Stimulated activated CD8-positive, alpha-beta memory T cell treated with anti-CD3 and anti-CD28 coated beads, Interleukin-15, amount 100 ng/mL, for 4 hours (primary cell): Measurements from ENCODE around the gene SLC30A10.
"Not testable (repeated sequence)": the region's sequence is repeated elsewhere in the genome, so short reads cannot be mapped to it uniquely, and the experiment has no call there.

Source experiments
- DNase-seq, 2 donors: peaks; one replicate each; pipeline ENCODE4 v3.0.0-alpha.2; 2020; ENCODE audit warnings: low read depth in 2 of 2

SLC30A10 gene

DNA sequence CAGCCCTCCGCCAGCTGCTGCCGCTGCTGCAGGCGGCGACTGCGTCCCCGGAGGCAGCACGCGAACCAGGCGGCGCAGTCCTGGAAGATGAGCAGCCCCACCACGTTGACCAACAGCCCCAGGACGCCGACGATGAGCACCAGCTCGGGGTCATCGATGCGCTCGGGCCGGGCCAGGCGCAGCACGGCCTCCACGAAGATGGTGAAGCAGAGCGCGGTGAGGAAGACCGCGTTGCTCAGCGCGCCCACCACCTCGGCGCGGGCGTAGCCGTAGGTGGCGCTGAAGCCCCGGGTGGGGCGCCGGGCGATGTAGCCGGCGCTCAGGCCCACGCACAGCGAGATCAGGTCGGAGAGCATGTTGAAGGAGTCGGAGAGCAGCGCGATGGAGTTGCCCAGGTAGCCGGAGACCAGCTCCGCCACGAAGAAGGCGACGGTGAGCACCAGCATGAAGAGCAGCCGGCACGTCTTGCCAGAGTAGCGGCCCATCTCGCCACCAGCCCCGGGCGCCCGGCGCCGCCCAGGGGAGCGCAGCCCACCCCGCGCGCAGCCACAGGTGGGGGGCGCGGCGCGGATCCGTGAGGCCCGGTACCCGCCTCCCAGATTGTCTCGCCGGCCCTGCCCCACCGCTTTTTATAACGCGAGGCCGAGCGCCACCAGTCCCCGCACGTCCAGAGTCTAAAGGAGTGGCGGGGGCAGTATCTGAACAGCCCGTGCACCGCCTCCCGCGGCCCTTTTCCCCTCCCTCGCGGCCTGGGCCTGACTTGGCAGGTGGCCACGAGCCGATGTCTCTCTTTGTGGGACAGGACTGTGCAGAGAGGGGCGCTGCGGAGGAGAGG, at the start of gene SLC30A10:
SLC30A10 (minus strand) TSS at position 602 of the 835 bp plus-strand sequence; CDS start at position 485, 117 bp downstream.
- DNase-seq: no peak

DNA sequence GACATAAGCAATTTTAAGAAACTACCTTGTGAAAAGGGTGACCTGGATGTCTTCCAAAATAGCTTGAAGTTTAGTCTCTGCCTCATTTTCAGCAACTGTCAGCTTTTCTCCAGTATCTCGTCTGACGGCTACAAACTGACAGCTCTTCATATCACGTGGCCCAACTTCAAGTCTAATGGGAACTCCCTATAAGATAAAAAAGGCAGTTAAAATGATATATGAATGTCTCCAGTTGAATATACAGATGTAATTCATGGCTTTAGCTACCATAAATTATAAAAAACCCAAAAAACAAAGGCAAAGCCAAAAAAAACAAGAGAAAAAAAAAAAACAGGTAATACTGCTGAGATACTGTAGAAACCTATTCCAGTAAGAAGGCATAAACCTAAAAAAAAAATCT, 44.9 kb upstream of the SLC30A10 start:
- no peak for DNase-seq

DNA sequence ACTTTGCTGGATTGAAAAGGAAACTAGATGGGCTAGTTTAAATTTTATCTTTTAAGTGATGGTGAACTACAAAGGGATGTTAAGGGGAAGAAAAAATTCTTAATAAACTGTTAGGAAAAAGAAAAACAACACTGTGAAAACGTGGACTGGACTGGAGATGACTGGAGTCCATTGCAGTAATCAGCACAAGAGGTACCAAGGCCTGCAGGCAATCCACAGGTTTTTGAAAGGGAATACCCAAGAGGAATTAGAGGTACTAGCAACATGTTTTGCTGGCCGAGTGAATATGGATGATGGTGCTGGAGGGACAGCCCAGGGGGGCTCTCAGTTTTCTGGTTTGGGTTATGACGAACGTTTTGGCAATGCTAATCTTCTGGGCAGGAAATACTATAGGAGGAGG, 39.0 kb upstream of the SLC30A10 start:
- DNase-seq: no peak

DNA sequence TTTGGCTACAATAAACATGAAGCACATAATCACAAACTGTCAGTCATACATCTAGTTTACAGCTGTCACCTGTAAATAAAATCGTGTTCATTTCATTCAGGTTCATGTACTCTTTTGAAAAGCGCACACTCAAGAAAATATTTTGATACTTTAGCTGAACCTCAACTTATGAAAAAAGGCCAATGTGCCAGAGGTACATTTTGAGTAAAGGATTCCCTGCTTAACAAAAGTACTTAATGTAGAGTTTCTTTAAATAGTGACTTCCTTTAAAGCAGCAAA, 37.7 kb upstream of the SLC30A10 start:
- no peak for DNase-seq

DNA sequence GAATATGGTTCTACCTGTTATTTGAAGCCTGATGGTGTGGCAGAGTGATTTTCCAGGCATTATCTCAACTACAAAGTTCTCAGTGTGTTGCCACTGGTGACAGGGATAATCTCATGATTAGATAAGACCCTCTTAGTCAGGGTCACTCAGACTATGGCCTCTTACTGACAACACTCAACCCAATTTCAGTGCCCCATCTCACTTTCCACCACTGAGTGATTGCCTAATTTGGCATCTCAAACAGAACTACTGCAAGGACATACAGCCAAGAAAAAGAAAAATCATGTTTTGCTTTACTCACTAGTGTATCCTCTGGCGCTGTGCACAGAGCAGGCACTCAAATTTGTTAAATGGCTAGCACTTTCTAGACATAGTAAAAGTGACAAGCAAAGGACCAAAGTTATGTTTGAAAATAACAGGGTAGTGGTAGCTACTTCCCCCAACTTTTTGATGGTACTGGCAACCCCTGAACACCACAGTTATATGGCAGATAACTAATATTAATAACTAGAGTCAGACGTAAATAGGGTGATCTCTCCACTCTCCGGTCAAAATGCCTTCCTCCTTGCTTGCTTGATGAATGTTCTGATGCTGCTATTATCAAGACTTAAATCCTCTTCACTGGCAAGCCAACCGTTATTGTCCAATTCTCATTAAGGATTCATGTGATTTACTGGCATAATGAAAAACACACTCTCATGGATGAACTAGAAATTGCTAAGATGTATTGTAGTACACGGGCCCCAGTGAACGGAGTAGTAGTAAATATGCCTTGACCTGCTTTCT, 37.1 kb upstream of the SLC30A10 start:
- no peak for DNase-seq

DNA sequence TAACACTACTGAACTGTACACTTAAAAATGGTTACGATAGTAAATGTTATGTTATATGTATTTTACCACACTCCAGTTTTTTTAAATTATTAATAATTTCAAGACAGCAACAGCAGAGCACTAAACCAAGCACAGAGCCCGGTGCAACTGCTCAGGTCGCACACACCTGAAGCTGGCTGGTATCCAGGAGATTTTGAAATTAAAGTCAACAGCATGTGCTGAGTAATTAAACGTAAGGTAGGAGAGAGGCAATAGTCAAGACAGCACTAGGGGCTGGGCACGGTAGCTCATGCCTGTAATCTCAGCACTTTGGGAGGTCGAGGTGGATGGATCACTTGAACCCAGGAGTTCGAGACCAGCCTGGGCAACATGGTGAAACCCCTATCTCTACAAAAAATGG, 35.1 kb upstream of the SLC30A10 start:
- no peak for DNase-seq

DNA sequence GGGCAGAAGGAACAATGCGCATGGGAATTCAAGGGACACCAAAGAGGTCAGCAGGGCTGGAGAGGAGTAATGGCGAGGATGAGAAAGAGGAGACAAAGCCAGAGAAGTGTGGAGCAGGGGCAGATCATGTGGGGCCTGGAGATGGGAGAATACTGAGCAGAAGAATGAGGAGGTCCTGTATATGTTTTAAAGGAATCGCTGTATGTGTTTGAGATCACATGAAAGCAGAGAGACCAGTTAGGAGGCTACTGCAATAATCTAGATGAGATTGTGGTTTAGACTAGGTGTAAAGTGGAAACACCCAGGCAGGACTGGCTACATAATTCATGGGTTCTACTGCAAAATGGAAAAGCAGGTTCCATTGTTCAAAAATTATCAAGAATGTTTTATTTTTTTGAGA, 33.3 kb upstream of the SLC30A10 start:
- no peak for DNase-seq

DNA sequence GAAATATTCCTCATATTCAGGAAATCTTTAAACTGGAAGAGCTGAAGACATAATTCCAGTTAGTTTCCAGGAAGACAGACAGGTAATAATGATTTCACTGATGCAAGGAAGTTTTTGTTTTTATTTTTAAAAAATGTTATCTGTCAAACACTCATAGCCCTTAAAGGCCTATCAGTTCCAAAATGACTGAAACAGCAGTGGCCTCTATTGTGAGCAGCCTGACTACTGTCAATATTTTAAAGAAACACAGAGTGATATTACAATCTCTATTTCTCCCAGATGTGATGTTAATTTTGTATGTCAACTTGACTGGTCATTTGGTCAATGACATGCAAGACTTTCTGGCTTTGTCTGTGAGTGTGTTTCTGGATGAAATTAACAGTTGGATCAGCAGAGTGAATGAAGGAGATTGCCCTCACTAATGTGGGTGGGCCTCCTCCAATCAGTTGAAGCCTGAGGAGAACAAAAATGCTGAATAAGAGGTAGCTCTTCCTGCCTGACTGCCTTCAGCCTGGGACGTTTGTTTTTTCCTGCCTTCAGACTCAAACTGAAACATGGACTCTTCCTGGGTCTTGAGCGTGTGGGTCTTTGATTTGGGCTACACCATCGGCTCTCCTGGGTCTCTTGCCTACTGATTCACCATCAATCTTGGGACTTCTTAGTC, 31.3 kb upstream of the SLC30A10 start:
- DNase-seq: no peak

DNA sequence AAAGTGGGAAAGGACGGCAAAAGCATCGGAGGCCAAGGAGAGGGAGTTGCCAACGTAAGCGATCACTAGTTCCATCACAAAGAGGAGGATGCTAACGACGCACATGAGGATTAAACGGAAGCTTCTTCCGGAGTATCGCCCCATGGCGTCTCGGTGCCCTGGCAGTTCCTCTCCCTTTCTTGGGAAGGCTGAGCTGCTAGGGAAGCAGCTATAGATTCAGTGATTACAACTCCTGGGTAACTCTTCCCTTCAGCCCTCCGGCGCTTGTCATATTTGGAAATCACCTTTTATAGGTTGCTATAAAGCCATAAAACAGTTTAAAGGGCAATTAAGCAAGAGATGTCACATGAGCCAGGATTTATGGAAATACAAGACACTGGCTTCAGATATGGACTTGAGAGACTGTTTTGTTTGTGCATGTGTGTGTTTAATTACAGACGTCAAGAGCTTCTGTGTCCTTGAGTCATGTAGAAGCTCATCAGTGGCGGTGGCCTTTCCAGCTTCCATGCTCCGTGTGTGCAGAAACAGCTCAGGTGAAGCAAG, 30.6 kb upstream of the SLC30A10 start:
- DNase-seq: no peak

DNA sequence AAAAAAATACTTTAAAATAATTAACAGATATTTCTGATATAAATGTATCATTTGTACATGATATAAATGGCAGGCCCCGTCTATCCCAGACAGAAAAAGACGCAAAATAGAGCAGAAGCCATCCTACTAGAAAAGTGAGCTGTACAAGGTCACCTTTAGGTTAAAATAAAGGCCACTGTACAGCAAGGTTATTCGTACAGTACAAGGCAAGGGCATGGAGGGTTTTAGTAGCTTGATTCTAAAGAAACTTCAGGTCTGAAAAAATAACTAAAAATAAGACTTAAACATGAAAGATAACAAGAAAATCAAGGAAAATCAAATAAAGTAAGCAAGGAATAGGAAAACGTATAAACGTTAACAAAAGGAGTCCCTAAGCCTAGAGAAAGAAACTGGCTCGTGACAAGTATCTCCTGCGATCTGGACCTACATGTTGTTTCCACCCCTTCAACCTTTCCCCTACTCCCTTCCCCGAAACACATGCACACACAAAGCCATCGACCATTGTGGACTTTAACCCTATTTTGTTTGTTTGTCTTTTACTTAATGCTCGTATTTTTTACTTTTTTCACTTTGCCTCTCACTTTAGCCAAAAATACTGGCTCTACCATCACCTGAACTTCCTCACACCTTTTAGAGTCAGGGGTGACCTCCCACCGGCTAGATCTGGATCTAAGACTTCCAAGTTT, 26.5 kb upstream of the SLC30A10 start:
- no peak for DNase-seq

DNA sequence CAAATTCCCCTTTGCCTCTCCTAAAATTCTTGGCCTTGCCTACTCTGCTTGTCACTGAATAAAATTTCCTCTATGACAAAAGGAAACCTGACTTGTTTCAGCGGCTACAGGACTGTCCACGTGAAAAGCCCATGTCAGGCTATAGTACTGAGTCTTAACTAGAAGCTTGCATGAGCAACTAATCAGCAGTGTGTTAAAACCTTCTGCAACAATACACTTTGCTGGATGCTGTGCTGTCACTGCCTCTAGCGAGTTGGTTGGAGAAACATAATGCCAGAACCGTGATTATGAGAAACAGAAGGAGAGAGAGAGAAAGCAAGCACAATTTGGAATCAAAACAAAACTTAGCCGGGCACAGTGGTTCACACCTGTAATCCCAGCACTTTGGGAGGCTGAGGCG, 25.7 kb upstream of the SLC30A10 start:
- DNase-seq: no peak

DNA sequence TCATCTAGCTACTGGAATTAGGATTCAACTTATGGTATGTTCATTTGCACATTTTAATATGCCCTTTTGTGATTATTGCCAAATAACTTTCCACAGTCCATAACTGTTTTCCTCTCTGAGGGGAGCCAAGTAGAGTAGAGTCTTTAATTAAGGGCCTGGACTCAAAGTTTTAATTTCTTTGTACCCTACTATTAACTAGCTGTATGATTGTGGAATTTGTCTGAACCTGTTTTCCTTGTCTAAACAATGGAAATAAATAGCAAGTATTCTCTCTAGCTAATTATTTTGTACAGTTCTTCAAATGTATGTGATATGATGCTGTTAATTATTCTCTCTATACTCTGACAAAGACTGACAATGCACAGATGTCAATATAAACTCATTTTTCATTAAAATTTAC, 24.0 kb upstream of the SLC30A10 start:
- no peak for DNase-seq

DNA sequence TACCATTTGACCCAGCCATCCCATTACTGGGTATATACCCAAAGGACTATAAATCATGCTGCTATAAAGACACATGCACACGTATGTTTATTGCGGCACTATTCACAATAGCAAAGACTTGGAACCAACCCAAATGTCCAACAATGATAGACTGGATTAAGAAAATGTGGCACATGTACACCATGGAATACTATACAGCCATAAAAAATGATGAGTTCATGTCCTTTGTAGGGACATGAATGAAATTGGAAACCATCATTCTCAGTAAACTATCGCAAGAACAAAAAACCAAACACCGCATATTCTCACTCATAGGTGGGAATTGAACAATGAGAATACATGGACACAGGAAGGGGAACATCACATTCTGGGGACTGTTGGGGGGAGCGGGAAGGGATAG, 20.9 kb upstream of the SLC30A10 start:
- not testable (repeated sequence) for DNase-seq

DNA sequence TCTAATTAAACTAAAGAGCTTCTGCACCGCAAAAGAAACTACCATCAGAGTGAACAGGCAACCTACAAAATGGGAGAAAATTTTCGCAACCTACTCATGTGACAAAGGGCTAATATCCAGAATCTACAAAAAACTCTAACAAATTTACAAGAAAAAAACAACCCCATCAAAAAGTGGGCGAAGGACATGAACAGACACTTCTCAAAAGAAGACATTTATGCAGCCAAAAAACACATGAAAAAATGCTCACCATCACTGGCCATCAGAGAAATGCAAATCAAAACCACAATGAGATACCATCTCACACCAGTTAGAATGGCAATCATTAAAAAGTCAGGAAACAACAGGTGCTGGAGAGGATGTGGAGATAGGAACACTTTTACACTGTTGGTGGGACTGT, 20.4 kb upstream of the SLC30A10 start:
- DNase-seq: not testable (repeated sequence)

DNA sequence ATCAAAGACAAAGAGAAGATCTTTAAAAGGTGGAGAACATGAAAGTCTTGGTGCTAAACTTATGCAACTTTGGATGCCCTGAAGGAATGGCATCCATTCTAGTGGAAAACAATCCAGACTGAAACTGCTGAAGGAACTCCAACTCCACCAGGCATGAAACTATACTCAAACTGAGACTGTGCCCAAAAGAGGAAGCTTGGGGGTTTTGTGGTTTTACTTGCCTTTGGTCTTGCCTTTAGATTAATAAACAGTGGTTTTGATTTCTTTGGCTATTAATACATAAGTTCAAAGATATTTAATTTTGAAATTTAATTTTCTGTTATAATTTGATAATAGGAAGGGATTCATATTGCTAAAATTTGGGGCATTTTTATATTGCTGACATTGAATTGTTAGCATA, 17.4 kb upstream of the SLC30A10 start:
- DNase-seq: no peak

DNA sequence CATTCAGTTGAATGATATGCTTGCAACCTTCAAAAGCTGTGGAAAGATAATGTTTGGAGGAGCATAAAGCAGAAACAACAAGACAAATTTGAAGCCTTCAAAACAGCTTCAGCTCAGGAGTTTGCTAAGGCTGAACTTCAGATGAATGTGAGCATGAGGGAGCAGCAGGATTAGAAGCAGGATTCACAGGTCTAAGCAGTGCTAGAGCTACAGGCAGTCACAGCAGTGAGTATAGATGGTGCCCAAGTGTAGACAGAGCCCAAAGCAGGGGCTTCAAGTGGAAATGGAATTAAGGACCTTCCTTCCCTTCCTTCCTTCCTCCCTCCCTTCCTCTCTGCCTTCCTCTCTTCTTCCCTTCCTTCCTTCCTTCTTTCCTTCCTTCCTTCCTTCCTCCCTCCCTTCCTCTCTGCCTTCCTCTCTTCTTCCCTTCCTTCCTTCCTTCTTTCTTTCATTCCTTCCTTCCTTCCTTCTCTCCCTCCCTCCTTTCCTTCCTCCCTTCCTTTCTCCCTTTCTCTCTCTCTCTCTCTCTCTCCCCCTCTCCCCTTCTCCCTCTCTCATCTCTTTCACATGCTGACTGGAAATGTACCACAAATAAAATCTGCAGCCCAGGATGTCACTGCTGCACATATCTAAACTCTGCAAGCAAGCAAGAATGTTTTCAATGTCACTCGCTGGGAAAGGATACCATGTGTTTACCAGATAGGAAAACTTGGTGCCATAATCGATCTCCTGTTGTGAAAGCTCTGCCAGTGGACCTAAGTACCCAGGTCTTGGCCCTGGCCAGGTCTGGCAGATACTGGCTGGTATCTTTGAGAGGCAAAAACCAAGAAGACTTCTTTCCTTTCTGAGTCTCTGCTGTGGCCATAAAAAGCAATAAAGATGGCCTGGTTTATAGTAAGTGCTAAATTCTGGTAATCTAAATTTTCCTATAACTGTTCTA, 13.1 kb upstream of the SLC30A10 start:
- DNase-seq: no peak

DNA sequence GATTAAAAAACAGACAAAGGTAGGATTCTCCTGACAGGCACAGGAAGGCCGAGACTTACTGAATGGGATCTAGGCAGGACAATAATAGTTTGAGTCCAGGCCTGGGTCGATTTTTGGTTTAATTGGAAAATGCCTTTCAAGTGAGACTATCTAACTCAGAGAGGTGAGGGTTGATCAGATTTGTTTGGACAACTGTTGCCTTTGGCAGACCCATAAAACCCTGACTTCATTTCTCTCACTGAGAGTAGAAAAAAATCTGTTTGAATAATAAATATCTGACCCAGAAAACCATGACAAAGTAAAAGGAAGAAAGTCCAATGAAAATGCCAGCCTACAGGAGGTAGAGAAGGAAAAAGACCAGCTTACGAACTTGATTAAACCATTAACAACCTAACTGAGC, 12.3 kb upstream of the SLC30A10 start:
- DNase-seq: no peak

DNA sequence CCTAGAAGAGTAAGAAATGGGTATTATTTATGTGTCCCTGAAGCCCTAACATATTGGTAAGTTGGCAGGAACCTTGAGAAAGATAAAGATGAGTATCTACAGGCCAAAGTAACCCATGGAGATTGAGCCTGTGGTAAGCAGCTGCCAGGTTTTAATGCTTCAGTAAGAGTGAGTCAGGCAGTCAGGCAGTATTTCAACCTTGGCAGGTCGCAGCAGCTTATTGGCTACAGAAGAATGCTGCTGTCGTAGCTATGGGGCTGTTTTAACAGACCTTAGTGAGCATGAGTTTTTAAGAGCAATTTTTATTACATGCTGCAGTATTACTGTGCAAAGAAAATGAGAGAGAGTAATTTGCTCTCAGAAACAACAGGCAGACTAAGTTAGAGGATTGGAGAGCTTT, 10.3 kb upstream of the SLC30A10 start:
- DNase-seq: no peak

DNA sequence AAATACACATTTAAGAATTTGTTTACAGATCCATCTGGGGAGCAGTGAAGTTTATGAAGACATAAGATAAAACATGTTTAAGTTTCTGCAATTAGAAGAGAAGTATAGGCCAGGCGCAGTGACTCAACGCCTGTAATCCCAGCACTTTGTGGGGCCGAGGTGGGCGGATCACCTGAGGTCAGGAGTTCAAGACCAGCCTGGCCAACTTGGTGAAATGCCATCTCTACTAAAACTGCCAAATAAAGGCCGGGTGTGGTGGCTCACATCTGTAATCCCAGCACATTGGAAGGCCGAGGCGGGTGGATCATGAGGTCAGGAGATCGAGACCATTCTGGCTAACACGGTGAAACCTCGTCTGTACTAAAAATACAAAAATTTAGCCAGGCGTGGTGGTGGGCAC, 5.4 kb upstream of the SLC30A10 start:
- not testable (repeated sequence) for DNase-seq

DNA sequence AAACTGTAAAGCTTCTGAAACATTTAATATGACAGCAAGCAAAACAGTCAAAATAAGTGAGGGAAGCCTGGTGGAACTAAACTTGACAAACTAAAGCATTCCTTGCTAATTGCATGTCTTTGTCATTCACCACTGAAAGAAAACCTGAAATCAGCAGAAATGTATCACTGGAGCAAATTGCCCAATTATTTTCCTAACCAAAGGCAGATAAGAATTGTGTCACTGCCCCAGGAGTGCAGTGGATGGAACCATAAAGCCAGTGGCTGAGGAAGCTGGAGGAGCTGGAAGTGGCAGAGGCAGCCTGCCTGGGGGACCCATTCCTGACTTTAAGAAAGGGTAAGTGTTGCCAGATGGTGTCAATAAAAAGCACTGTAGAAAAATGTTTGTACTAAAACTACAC, 2.7 kb upstream of the SLC30A10 start:
- no peak for DNase-seq

DNA sequence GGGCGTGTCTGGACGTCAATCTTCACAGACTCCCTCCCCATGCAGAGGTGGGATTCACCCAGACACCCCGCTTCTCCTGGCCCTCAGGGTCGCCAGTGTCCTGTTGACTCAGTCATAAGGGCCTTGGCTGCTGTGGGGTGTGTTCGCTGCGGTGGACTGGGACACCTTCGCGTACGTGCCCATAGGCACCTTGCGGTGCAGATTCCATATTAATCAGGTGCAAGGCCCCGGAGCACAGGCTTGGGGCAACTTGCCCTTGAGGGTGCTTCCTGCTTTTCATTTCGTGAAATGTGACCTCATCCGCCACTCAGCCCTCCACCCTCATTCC, 398 bp upstream of the SLC30A10 start:
- no peak for DNase-seq
